Stimulated activated CD8-positive, alpha-beta memory T cell treated with anti-CD3 and anti-CD28 coated beads, Interleukin-7, amount 100 ng/mL, for 48 hours (primary cell): ENCODE results near the gene NUS1.
"Not testable (repeated sequence)": the region's sequence is repeated elsewhere in the genome, so short reads cannot be mapped to it uniquely, and the experiment has no call there.

Source experiments
- DNase-seq, 2 donors: peaks; one replicate each; pipeline ENCODE4 v3.0.0-alpha.2; 2020; ENCODE audit warnings: low read depth in 1 of 2; ENCODE audit errors: extremely low read depth in 1 of 2

The NUS1 gene

GRCh38 chr6:117706936-117707509, 31.8 kb downstream of the NUS1 start:
- DNase-seq: not testable (repeated sequence)

GRCh38 chr6:117711369-117711768, 36.1 kb downstream of the NUS1 start:
- DNase-seq: no peak

GRCh38 chr6:117718895-117719294, 43.6 kb downstream of the NUS1 start:
- DNase-seq: no peak

GRCh38 chr6:117721520-117721919, 46.3 kb downstream of the NUS1 start:
- DNase-seq: not testable (repeated sequence)

GRCh38 chr6:117728626-117729025, 53.4 kb downstream of the NUS1 start:
- no peak for DNase-seq

GRCh38 chr6:117729613-117730012, 54.3 kb downstream of the NUS1 start:
- no peak for DNase-seq

GRCh38 chr6:117733341-117733740, 58.1 kb downstream of the NUS1 start:
- DNase-seq: no peak

GRCh38 chr6:117739869-117740268, 64.6 kb downstream of the NUS1 start:
- DNase-seq: no peak

GRCh38 chr6:117740605-117741004, 65.3 kb downstream of the NUS1 start:
- no peak for DNase-seq

- DNase-seq: not testable (repeated sequence)
These were observed 75.4 kb downstream of the NUS1 start for GRCh38 chr6:117750675-117751074.
